Peyer's patch (tissue), 4 donors: ENCODE measurements around the gene ATP1B2.

Experiments
- CTCF ChIP-seq, 6 experiments: fragments of 450-650 bp in 4 of 6; fragments of 200-600 bp in 2 of 6; sonication (generic) in 1 of 6; IDR thresholded peaks; one replicate each; pipeline ENCODE4 v1.5.1; 2017 to 2019; ENCODE audit warnings: antibody characterized with exemption in 6 of 6, mild to moderate bottlenecking in 3 of 6, moderate library complexity in 1 of 6
- POLR2A ChIP-seq, 2 donors: fragments of 450-650 bp; IDR thresholded peaks; one replicate each; pipeline ENCODE4 v1.5.1; 2017; ENCODE audit warnings: antibody characterized with exemption in 2 of 2, mild to moderate bottlenecking in 2 of 2, moderate library complexity in 2 of 2

- TF ChIP-seq CTCF (IDR thresholded peaks at IDR 0.05): no peak
- TF ChIP-seq POLR2A (IDR thresholded peaks at IDR 0.05): no peak
Measured at GRCh38 chr17:7705269-7706255, 54.8 kb downstream of the ATP1B2 start.
